BLaER1 treated with 17β-estradiol and CSF1 and Interleukin-3, amounts not matched to agents 10 nM and 100 nM (cell line): ENCODE data around the gene TBC1D14.

Experiments
- H3K27ac ChIP-seq, 11 experiments: shearing (Covaris generic); formaldehyde crosslinking; 2 replicates each; pipeline ENCODE4 v1.8.1; 2022
- H3K27me3 ChIP-seq, 11 experiments: shearing (Covaris generic); formaldehyde crosslinking; 2 replicates each; pipeline ENCODE4 v1.8.1; 2022
- H3K36me3 ChIP-seq, 11 experiments: shearing (Covaris generic); formaldehyde crosslinking; 2 replicates each; pipeline ENCODE4 v1.8.1; 2022
- H3K4me1 ChIP-seq, 10 experiments: shearing (Covaris generic); formaldehyde crosslinking; 2 replicates each; pipeline ENCODE4 v1.8.1; 2022
- H3K4me2 ChIP-seq, 11 experiments: shearing (Covaris generic); formaldehyde crosslinking; 2 replicates each; pipeline ENCODE4 v1.8.1; 2022
- H3K4me3 ChIP-seq, 10 experiments: shearing (Covaris generic); formaldehyde crosslinking; 2 replicates each; pipeline ENCODE4 v1.8.1; 2022
- H3K9ac ChIP-seq, 11 experiments: shearing (Covaris generic); formaldehyde crosslinking; 2 replicates each; pipeline ENCODE4 v1.8.1; 2022
- H3K9me3 ChIP-seq, 11 experiments: shearing (Covaris generic); formaldehyde crosslinking; replicated peaks in 1 of 11; 2 replicates each; pipeline ENCODE4 v1.8.1; 2022
- H4K20me1 ChIP-seq, 11 experiments: shearing (Covaris generic); formaldehyde crosslinking; 2 replicates each; pipeline ENCODE4 v1.8.1; 2022
- Cebpa-rat ChIP-seq, 11 experiments: shearing (Covaris generic); IDR thresholded peaks; 2 replicates each; pipeline ENCODE4 v1.8.1; 2022

The TBC1D14 gene

GRCh38 chr4:6929812-6930464, 20.3 kb downstream of the TBC1D14 start:
- Histone ChIP-seq H3K4me3 (peak overlapping the region in 8 of 10 experiments; percentile 1 to 64 (median 44); a peak in 12 of 20 replicates), H3K27me3 (no peaks in the 10 kb centered on the region), H3K36me3 (peaks cover 51 to 80% (median 67%) of the 10 kb centered on the region in 11 experiments), H3K9ac (peak overlapping the region; percentile 64 to 94 (median 82)), H3K27ac (peak overlapping the region; percentile 81 to 98 (median 95)), H3K4me1 (peaks cover 89 to 98% (median 96%) of the 10 kb centered on the region in 10 experiments), H4K20me1 (peaks cover 0 to 59% (median 6%) of the 10 kb centered on the region in 11 experiments; a peak in 11 of 22 replicates), H3K4me2 (peak overlapping the region; percentile 84 to 99 (median 96)), H3K9me3 (peaks cover 0 to 33% (median 27%) of the 10 kb centered on the region in 11 experiments; a peak in 19 of 22 replicates)
- no peak for TF ChIP-seq Cebpa-rat (IDR thresholded peaks at IDR 0.05)

GRCh38 chr4:6932475-6932874, 22.8 kb downstream of the TBC1D14 start:
- TF ChIP-seq Cebpa-rat (IDR thresholded peaks at IDR 0.05), result no peak
- no peak overlapping the region for H3K9ac ChIP-seq
- H4K20me1 ChIP-seq, result peaks cover 0 to 35% (median 6%) of the 10 kb centered on the region in 11 experiments; a peak in 11 of 22 replicates
- H3K4me3 ChIP-seq, result peak overlapping the region in 2 of 10 experiments; percentile 2 to 6; a peak in 1 of 20 replicates
- peaks cover 59 to 87% (median 81%) of the 10 kb centered on the region in 11 experiments for H3K36me3 ChIP-seq
- no peaks in the 10 kb centered on the region for H3K27me3 ChIP-seq
- H3K27ac ChIP-seq, result peak overlapping the region in 9 of 11 experiments; percentile 7 to 96 (median 39); a peak in 12 of 22 replicates
- peaks cover 89 to 99% (median 97%) of the 10 kb centered on the region in 10 experiments for H3K4me1 ChIP-seq
- peak overlapping the region in 9 of 11 experiments; percentile 10 to 99 (median 32); a peak in 12 of 22 replicates for H3K4me2 ChIP-seq
- H3K9me3 ChIP-seq, result peaks cover 0 to 46% (median 37%) of the 10 kb centered on the region in 11 experiments; a peak in 19 of 22 replicates

GRCh38 chr4:6932918-6933317, 23.3 kb downstream of the TBC1D14 start:
- Histone ChIP-seq H4K20me1 (peaks cover 0 to 32% (median 6%) of the 10 kb centered on the region in 11 experiments; a peak in 11 of 22 replicates), H3K4me3 (peak overlapping the region in 2 of 10 experiments; percentile 2 to 6; a peak in 1 of 20 replicates), H3K4me2 (peak overlapping the region in 9 of 11 experiments; percentile 10 to 99 (median 32); a peak in 12 of 22 replicates), H3K27me3 (no peaks in the 10 kb centered on the region), H3K27ac (peak overlapping the region in 9 of 11 experiments; percentile 7 to 96 (median 39); a peak in 12 of 22 replicates), H3K9me3 (peaks cover 0 to 46% (median 37%) of the 10 kb centered on the region in 11 experiments; a peak in 19 of 22 replicates), H3K9ac (no peak overlapping the region), H3K4me1 (peaks cover 89 to 99% (median 97%) of the 10 kb centered on the region in 10 experiments), H3K36me3 (peaks cover 56 to 87% (median 80%) of the 10 kb centered on the region in 11 experiments)
- no peak for TF ChIP-seq Cebpa-rat (IDR thresholded peaks at IDR 0.05)

- TF ChIP-seq Cebpa-rat (IDR thresholded peaks at IDR 0.05), result no peak
- Histone ChIP-seq H3K27ac (peak overlapping the region; percentile 39 to 100 (median 99); a peak in 21 of 22 replicates), H3K9ac (peak overlapping the region in 2 of 11 experiments; percentile 5 to 12; a peak in 2 of 22 replicates), H3K9me3 (peaks cover 0 to 46% (median 37%) of the 10 kb centered on the region in 11 experiments; a peak in 19 of 22 replicates), H3K4me1 (peaks cover 89 to 99% (median 96%) of the 10 kb centered on the region in 10 experiments), H4K20me1 (peaks cover 0 to 22% (median 6%) of the 10 kb centered on the region in 11 experiments; a peak in 11 of 22 replicates), H3K4me2 (peak overlapping the region; percentile 14 to 100 (median 95); a peak in 19 of 22 replicates), H3K4me3 (peak overlapping the region in 2 of 10 experiments; percentile 12 to 16; a peak in 1 of 20 replicates), H3K27me3 (no peaks in the 10 kb centered on the region), H3K36me3 (peaks cover 52 to 80% (median 71%) of the 10 kb centered on the region in 11 experiments)
Measured at GRCh38 chr4:6933691-6934430, 24.2 kb downstream of the TBC1D14 start.

- H3K27ac ChIP-seq, result peak overlapping the region; percentile 96 to 100 (median 99); a peak in 21 of 22 replicates
- peaks cover 0 to 10% (median 0%) of the 10 kb centered on the region in 11 experiments; a peak in 4 of 22 replicates for H4K20me1 ChIP-seq
- peak overlapping the region in 10 of 11 experiments; percentile 6 to 99 (median 94); a peak in 15 of 22 replicates for H3K9ac ChIP-seq
- peaks cover 0 to 46% (median 37%) of the 10 kb centered on the region in 11 experiments; a peak in 19 of 22 replicates for H3K9me3 ChIP-seq
- no peaks in the 10 kb centered on the region for H3K27me3 ChIP-seq
- no peak overlapping the region for H3K4me3 ChIP-seq
- peaks cover 50 to 77% (median 67%) of the 10 kb centered on the region in 11 experiments for H3K36me3 ChIP-seq
- no peak for TF ChIP-seq Cebpa-rat (IDR thresholded peaks at IDR 0.05)
- H3K4me2 ChIP-seq, result peak overlapping the region in 10 of 11 experiments; percentile 94 to 100 (median 99); a peak in 20 of 22 replicates
- peaks cover 89 to 99% (median 96%) of the 10 kb centered on the region in 10 experiments for H3K4me1 ChIP-seq
Measured at GRCh38 chr4:6935965-6936364, 26.3 kb downstream of the TBC1D14 start.

GRCh38 chr4:6937201-6937600, 27.6 kb downstream of the TBC1D14 start:
- Histone ChIP-seq H3K9ac (peak overlapping the region; percentile 89 to 99 (median 94)), H3K27ac (peak overlapping the region; percentile 96 to 100 (median 99)), H3K4me1 (peaks cover 89 to 96% (median 94%) of the 10 kb centered on the region in 10 experiments), H3K36me3 (peaks cover 39 to 64% (median 54%) of the 10 kb centered on the region in 11 experiments), H4K20me1 (peaks cover 0 to 10% (median 0%) of the 10 kb centered on the region in 11 experiments; a peak in 3 of 22 replicates), H3K4me3 (peak overlapping the region in 9 of 10 experiments; percentile 49 to 75 (median 64); a peak in 15 of 20 replicates), H3K27me3 (no peaks in the 10 kb centered on the region), H3K9me3 (peaks cover 0 to 39% (median 30%) of the 10 kb centered on the region in 11 experiments; a peak in 19 of 22 replicates), H3K4me2 (peak overlapping the region; percentile 94 to 100 (median 99))
- TF ChIP-seq Cebpa-rat (IDR thresholded peaks at IDR 0.05), result no peak

- H3K9me3 ChIP-seq, result peaks cover 0 to 33% (median 24%) of the 10 kb centered on the region in 11 experiments; a peak in 19 of 22 replicates
- H3K4me3 ChIP-seq, result peak overlapping the region; percentile 49 to 75 (median 64); a peak in 19 of 20 replicates
- H3K27me3 ChIP-seq, result no peaks in the 10 kb centered on the region
- peak overlapping the region; percentile 94 to 100 (median 99) for H3K4me2 ChIP-seq
- H3K27ac ChIP-seq, result peak overlapping the region; percentile 96 to 100 (median 99)
- H4K20me1 ChIP-seq, result peaks cover 0 to 5% (median 0%) of the 10 kb centered on the region in 11 experiments; a peak in 2 of 22 replicates
- peaks cover 34 to 59% (median 49%) of the 10 kb centered on the region in 11 experiments for H3K36me3 ChIP-seq
- H3K9ac ChIP-seq, result peak overlapping the region; percentile 89 to 99 (median 94)
- H3K4me1 ChIP-seq, result peaks cover 89 to 95% (median 93%) of the 10 kb centered on the region in 10 experiments
- TF ChIP-seq Cebpa-rat (IDR thresholded peaks at IDR 0.05), result no peak
Measured at GRCh38 chr4:6937754-6938153, 28.1 kb downstream of the TBC1D14 start.

GRCh38 chr4:6938237-6938636, 28.6 kb downstream of the TBC1D14 start:
- H3K4me3 ChIP-seq, result peak overlapping the region; percentile 49 to 75 (median 64)
- H3K9ac ChIP-seq, result peak overlapping the region; percentile 89 to 99 (median 94)
- peaks cover 0 to 4% (median 0%) of the 10 kb centered on the region in 11 experiments; a peak in 2 of 22 replicates for H4K20me1 ChIP-seq
- H3K4me1 ChIP-seq, result peaks cover 92 to 98% (median 96%) of the 10 kb centered on the region in 10 experiments
- peaks cover 0 to 29% (median 21%) of the 10 kb centered on the region in 11 experiments; a peak in 17 of 22 replicates for H3K9me3 ChIP-seq
- TF ChIP-seq Cebpa-rat (IDR thresholded peaks at IDR 0.05), result no peak
- no peaks in the 10 kb centered on the region for H3K27me3 ChIP-seq
- peak overlapping the region; percentile 94 to 100 (median 99) for H3K4me2 ChIP-seq
- H3K27ac ChIP-seq, result peak overlapping the region; percentile 96 to 100 (median 99)
- peaks cover 31 to 56% (median 45%) of the 10 kb centered on the region in 11 experiments for H3K36me3 ChIP-seq
